Choroid plexus epithelial cell (primary cell): Measurements from ENCODE around the gene RAP1A.

ENCODE experiments used
- DNase-seq: peaks from one replicate; pipeline ENCODE4 v3.0.0-alpha.2; 2010; ENCODE audit warnings: low read depth
- H3K4me3 ChIP-seq: 2 replicates; pipeline ENCODE4 v1.5.1; 2011; ENCODE audit warnings: low read depth, mild to moderate bottlenecking, control low read depth, low read length, moderate library complexity
- TF ChIP-seq, protein P1 (sequence below): conservative IDR thresholded peaks from 2 replicates; pipeline ENCODE4 v1.5.1; 2011; ENCODE audit warnings: low read depth, mild to moderate bottlenecking, control low read depth, inconsistent platforms, low read length, moderate library complexity

RAP1A gene

DNA sequence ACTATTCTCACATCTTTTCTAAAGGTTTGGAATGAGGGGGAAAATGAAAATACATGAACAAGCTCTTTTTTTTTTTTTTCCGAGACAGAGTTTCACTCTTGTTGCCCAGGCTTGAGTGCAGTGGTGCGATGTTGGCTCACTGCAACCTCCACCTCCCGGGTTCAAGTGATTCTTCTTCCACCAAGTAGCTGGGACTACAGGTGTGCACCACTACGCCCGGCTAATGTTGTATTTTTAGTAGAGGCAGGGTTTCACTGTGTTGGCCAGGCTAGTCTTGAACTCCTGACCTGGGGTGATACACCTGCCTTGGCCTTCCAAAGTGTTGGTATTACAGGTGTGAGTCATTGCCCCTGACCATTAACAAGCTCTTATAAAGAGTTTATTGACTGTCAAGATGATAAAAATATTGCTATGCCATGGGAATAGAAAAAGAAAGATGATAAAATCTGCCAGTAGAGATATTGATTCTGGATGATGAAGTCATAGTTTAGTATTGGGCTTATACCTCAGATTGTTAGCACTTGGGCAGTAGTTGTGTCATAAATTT, 83.0 kb downstream of the RAP1A start:
- DNase-seq = no peak
- no peak overlapping the region for H3K4me3 ChIP-seq

DNA sequence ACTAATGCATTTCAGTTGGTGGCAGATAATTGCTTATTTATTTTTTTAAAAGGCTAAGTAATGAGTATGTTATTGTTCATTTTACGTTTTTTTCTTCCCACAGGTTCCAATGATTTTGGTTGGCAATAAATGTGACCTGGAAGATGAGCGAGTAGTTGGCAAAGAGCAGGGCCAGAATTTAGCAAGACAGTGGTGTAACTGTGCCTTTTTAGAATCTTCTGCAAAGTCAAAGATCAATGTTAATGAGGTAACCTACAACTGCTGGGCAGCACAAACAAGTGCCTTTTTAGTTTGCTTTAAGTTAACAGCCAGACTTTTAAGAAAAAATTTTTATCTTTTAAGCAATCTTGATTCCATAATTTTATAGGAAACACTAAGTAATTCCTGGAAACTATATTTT, 84.7 kb downstream of the RAP1A start:
- no peak for DNase-seq
- TF ChIP-seq, protein P1, sequence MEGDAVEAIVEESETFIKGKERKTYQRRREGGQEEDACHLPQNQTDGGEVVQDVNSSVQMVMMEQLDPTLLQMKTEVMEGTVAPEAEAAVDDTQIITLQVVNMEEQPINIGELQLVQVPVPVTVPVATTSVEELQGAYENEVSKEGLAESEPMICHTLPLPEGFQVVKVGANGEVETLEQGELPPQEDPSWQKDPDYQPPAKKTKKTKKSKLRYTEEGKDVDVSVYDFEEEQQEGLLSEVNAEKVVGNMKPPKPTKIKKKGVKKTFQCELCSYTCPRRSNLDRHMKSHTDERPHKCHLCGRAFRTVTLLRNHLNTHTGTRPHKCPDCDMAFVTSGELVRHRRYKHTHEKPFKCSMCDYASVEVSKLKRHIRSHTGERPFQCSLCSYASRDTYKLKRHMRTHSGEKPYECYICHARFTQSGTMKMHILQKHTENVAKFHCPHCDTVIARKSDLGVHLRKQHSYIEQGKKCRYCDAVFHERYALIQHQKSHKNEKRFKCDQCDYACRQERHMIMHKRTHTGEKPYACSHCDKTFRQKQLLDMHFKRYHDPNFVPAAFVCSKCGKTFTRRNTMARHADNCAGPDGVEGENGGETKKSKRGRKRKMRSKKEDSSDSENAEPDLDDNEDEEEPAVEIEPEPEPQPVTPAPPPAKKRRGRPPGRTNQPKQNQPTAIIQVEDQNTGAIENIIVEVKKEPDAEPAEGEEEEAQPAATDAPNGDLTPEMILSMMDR = no peak
- no peak overlapping the region for H3K4me3 ChIP-seq

More for the DNA sequence above, 83.0 kb downstream of the RAP1A start:
- TF ChIP-seq, protein P1 = no peak

DNA sequence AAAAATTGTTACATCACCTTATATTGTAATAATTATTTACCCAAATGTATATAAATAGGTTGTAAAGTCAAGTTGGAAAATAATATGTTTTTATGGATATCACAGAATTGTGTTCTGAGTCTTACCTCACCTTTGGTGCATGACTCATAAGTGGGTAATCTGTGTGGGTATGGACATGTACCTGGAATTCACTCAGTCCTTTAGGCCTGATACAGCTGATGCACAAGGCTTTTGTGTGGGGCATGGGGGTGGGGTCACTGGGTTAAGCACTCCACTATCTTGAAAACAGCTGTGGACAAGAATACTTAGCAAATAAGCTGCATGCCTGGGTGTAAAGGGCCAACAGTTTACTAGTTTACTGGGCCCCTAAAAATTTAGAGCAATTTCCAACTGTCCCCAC, 85.2 kb downstream of the RAP1A start:
- DNase-seq = no peak
- TF ChIP-seq, protein P1 = no peak
- H3K4me3 ChIP-seq = no peak overlapping the region

DNA sequence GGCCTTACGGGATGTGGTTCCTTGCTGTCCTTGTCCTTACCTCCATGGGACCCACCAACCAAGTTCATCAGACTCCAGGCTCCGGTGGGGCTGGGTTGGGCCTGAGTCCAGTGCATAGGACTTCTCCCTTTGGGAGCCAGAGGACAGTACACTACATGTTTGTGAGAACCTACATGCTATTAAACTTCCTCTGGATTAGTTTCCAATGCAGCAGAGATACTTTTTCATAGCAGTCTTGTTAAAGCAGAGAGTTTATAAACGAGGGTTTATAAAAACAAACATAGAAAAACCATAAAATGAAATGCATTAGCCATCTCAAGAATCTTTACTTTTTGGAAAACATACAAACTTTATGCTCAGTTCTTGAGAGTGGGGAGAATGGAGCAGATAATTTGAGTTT, 86.3 kb downstream of the RAP1A start:
- DNase-seq = no peak
- no peak overlapping the region for H3K4me3 ChIP-seq
- TF ChIP-seq, protein P1 = no peak

DNA sequence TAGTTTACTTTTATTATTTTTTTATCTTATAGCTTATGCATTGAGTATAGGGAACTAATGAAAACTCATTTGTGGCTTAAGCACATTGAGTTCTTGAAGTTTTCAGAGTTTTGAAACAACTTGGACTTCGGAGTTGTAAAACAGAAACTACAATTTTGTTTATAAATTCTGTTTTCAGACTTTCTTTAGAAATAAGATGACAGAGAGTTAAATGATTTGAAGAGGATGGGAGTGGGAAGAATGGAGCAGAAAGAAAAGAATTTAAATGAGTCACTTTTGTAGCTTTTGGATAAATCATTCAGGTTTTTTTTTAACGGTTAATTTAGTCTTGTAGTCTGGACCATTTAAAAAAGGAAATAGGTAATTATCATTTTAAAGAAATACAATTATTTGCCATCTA, 87.3 kb downstream of the RAP1A start:
- no peak overlapping the region for H3K4me3 ChIP-seq
- TF ChIP-seq, protein P1 = no peak
- DNase-seq = no peak

DNA sequence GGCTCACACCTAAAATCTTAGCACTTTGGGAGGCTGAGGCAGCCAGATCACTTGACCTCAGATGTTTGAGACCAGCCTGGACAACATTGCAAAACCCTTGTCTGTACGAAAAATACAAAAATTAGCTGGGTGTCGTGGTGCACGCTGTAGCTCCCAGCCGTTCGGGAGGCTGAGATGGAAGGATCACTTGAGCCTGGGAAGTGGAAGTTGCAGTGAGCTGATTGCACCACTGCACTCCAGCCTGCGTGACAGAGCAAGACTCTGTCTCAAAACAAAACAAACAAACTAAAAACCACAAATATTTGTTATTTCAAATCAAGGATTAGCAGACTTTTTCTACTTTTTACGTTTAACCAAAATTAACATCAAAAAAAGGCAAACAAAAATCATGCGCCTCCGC, 88.3 kb downstream of the RAP1A start:
- DNase-seq = peak; percentile 75
- no peak overlapping the region for H3K4me3 ChIP-seq
- TF ChIP-seq, protein P1 = no peak

DNA sequence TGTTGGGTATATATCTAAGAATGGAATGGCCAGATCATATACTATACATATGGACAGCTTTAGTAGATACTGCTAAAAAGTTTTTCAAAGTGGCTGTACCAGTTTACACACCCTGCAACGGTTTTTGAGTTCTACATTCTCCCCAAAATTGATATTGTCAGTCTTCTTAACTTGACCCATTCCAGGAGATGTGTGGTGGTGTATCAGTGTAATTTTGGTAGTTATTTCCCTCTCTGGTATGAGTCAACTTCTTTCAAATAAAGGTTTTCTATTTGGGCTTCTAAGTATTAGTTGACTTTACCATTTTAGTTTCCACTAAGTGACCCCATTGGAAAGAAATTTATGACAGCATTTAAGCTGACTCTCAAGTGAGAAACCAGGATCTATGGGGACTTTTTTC, 90.4 kb downstream of the RAP1A start:
- TF ChIP-seq, protein P1 = no peak
- DNase-seq = no peak

More for the DNA sequence above, 90.4 kb downstream of the RAP1A start:
- H3K4me3 ChIP-seq = no peak overlapping the region
